ENCODE results near the gene BORCS6. TPM values are rescaled to one million over a fixed set of nuclear protein-coding genes. Genes with fewer than 3 reads are reported as not detected.
"Not testable (repeated sequence)": the region's sequence is repeated elsewhere in the genome, so short reads cannot be mapped to it uniquely, and the experiment has no call there.

The BORCS6 gene
- total RNA-seq, 1 experiment from 2014 or later, result 6.8 TPM

DNA sequence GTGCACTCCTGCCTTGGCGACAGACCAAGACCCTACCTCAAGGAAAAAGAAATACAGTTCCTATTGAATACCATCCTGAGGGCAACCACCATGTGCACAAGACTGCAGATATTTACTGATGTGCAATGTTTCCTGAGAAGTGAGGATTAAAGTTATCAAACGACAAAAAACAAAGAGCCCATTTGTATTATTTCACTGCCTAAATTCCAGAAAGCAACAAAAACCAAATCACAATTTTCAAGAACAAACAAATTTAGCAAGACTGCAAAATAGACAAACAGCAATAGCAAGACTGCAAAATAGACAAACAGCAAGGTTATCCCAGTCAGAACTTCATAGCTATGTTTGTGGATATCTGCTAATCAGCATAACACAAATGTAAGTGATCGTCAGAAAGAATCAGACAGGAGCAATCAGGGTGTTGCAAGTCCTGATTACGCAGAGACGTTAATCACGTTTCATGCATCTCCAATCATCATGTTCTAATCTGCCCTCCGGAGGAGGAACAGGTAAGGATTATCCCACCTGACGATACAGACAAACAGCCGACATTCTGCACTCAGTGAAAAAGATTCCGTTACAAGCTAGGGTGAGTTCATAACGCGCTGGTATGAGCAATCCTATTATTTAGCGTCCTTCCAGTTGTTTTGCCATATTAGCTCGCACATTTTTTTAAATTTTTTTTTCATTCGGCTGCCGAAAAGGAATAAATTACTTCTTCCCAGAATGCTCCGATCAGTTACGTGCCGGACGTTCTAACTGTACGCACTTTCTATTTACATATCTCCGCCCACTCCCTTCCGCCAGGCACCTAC, 16.7 kb downstream of the BORCS6 start:
- peak; percentile 97 for DNase-seq (ENCODE audit: low read depth)

GRCh38 chr17:8170186-8170585, 19.8 kb downstream of the BORCS6 start:
- DNase-seq (ENCODE audit: low read depth), result not testable (repeated sequence)

- no peak for DNase-seq (ENCODE audit: low read depth)
Observed at GRCh38 chr17:8167526-8167925, 22.5 kb downstream of the BORCS6 start.

- DNase-seq (ENCODE audit: low read depth), result no peak
Observed at GRCh38 chr17:8166731-8167130, 23.2 kb downstream of the BORCS6 start.

DNA sequence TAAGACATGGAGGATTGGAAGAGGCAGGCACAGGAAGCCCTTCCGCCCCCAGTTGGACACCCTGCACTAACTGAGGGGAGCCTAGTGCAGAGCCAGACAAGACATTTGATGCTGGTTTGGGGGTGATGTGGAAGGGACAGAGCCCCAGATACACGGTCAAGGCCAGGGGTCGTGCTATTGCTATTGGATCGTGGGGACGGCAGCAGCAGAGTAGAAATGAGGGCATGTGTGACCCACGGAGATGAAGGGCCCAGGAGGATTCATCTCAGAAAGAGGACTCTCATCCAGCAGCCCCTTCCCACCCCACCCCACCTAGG, 25.2 kb downstream of the BORCS6 start:
- DNase-seq (ENCODE audit: low read depth), result no peak

- peak; percentile 75 for DNase-seq (ENCODE audit: low read depth)
Observed at GRCh38 chr17:8163978-8164814, 25.8 kb downstream of the BORCS6 start.

- no peak for DNase-seq (ENCODE audit: low read depth)
Observed at GRCh38 chr17:8162997-8163977, 26.7 kb downstream of the BORCS6 start.

- peak; percentile 56 for DNase-seq (ENCODE audit: low read depth)
Observed at GRCh38 chr17:8162233-8162996, 27.6 kb downstream of the BORCS6 start, which contains the start of gene VAMP2. Gene VAMP2, minus strand, starts transcription at chr17:8162948. Its CDS starts 69 bp downstream, at chr17:8162879.

GRCh38 chr17:8161289-8162232, 28.4 kb downstream of the BORCS6 start:
- DNase-seq (ENCODE audit: low read depth), result no peak

DNA sequence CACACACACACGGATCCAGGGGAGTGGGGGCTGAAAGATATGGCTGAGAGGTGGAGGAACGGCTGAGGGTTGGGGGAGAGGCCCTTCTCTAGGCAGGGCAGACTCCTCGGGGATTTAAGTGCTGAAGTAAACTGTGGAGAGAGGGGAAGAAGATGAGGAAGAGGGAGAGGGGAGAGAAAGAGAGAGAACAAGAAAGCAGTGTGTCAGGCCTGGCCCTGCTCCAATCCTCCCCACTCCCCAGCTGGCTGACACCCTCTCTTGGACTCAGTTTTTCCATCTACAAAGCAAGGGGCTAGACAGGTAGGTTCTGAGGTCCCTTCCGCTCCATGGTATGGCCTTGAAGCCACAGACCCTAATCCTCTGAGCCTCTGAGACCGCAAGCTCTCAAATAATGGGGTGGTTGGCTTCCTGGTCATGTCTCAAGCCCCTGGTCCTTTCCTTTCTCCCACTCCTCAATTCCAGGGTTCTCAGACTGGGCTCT, 29.2 kb downstream of the BORCS6 start:
- no peak for DNase-seq (ENCODE audit: low read depth)

GRCh38 chr17:8160224-8160577, 29.8 kb downstream of the BORCS6 start:
- DNase-seq (ENCODE audit: low read depth), result no peak

GRCh38 chr17:8159459-8160223, 30.3 kb downstream of the BORCS6 start:
- DNase-seq (ENCODE audit: low read depth), result no peak

DNA sequence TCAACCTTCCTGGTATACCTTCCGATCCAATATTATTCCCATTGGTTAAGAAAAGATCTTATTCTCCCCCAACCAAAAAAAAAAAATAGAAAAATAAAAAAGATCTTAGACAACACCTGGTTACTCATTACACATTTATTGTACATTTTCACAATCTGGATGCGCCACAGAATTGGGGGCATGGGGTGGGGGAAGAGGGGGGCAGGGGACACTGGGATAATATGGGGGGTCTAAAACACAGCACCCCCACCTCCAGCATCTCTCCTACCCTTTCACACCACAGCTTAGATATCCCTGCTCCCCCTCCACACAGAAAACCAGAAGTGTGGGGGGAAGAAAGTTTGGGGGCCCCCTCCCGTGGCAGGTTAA, 31.0 kb downstream of the BORCS6 start:
- no peak for DNase-seq (ENCODE audit: low read depth)

- DNase-seq (ENCODE audit: low read depth), result peak; percentile 86
Observed at GRCh38 chr17:8158267-8159031, 31.5 kb downstream of the BORCS6 start.

DNA sequence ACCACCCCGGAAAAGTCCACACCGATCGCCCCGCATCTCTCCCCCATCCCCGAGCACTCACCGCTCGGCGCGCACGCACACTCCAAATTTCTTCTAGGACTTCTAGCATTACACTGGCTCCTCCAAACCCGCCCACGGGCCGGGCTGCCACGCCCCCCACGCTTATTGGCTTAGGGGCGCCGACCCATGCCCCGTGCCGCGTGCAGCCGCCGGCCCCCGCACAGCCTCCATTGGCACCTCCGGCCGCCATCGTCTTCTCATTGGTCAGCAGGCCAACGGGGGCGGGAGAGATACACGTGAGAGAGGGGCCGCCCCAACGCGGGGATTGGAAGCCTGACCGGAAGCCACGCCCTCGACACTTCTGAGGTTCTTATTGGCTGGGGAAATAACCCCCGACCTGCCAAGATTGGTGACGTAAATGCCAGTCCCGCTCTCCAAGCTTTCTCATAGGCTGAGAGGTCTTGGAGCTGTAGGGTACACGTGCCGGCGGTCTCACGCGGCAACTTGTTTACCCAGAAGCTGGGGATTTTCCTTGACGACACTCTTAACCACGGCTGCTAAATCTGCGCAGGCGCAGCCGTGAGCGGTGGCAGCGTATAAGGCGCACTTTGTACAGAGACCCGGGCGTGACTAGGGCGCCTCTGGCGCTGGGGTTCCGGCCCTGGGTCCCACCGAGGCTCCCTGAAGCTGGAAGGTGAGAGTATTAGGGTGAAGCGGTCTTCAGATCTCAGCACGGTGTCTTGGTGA, 33.6 kb downstream of the BORCS6 start:
- peak; percentile 100 for DNase-seq (ENCODE audit: low read depth)

DNA sequence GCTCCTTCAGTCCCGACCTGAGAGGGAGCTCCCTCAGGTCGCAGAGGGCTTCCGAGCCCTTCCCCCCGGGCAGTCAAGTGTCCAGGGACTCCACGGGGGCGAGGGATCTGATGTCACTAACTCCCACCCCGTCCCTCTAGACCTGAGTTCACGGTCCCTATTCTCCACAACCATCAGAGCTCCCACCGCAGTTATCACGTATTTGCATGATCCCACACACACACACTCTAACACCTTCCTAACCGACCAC, 34.1 kb downstream of the BORCS6 start:
- DNase-seq (ENCODE audit: low read depth), result no peak

- DNase-seq (ENCODE audit: low read depth), result no peak
Observed at GRCh38 chr17:8155231-8155995, 34.6 kb downstream of the BORCS6 start.

All from M059J (cell line).